Epidermal melanocyte (primary cell): ENCODE results near the gene CFDP1.
"Not testable (repeated sequence)": the region's sequence is repeated elsewhere in the genome, so short reads cannot be mapped to it uniquely, and the experiment has no call there.

Experiments used
- DNase-seq: peaks from one replicate; pipeline ENCODE4 v3.0.0; 2011; ENCODE audit warnings: low spot score; ENCODE audit not compliant: insufficient read length

CFDP1 gene

DNA sequence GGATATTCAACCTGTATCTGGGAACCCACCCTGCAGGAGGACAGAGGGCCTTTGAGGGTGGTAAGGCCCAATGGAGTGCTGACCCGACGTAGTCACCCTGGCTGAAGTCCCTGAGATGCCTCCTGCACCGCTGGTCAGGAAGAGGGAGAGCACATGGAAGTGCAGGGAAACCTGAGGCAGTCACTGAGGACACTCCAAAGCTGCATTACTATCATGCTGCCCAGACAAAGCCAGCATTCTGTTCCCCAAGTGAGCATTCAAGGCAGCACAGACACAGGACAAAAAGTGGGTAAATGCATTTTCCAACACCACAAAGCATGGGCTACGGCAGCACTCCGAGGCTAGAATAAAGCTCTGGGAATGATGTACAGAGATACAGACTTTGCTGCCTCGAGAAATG is 135.0 kb downstream of the CFDP1 start:
- no peak for DNase-seq

DNA sequence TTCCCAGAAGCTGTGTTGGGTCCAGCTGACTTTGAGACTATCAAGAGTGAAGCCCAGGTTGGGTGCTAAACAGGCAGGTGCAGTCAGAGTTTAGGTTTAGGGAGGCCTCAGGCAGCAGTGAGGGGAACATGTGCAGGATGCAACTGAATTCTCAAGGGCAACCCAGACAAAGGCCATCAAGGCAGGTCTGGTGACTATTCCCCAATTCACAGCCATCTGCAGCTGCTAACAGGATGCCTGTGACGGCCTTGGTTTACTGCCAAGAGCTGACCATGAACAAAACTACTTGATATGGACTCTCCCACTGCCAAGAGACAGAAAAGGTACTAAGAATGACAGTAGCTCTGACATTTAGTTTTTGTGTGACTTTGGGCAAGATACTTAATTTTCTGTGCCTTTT is 136.7 kb downstream of the CFDP1 start:
- no peak for DNase-seq

DNA sequence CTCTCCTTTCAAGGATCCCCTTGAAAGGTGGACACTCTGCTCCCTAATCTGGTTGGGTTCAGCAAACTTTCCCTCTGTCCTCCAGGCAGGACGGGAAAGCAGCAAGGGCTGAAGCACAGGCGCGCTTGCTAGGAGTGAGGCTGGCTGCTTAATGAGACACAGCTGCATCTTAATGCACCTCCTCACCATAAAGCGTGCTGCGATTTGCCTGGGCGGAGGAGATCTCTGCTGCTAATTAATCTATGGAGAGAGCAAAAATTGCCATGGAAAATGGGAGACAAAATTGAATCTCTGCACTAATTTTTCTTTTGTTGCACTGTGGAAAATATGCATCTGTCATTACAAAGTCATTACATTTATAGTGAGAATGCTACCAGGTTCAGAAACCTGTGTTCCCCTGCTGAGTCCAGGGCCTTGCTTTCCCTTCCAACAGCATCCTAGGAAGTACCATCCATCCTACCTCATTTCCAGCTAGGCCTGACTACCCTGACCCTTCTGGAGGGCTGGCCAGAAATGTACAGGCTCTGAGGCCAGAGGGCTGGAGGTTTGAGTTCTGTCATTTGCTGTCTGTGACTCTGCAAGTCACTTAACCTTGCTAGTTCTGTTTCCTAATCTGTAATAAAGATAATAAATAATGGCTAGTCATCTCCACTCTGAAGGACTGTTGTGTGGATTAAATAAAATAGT is 138.4 kb downstream of the CFDP1 start:
- no peak for DNase-seq

DNA sequence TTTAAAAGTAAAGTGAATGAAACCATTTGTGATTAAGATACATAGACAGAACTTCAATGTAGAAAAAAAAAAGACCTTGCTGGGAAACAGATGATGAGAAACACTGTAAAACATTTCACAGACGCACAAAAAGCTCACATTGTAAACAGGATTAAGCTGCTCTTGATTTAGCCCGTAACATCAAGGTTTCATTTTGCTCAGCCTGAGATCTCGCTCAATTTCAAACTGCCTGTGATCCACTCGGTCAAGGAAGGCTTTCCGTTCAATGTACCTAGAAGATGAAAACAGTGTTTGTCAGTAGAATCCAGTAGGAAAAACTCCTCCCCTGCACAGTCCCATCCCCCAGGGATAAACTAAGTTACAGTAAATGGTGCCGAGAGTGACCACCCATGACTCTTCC is 139.5 kb downstream of the CFDP1 start:
- DNase-seq, result no peak

DNA sequence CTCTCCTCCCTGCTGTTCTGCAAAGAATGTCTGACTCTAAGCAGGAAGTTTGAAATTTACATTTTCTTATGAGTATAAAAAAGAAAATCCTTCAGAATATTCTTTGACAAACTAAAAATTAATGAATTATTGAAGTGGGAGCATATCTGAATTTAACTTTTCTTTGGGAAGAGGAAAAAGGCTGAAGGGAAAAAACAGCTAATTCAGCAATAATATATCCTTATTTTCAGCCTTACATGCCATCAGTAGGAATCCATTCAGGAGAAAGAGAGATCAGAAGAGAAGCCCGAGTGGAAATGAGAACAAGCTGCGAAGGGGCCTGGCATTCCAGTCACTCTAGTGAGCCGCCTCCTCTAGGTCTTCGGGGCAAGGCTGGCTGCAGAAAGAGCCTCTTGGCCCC is 140.1 kb downstream of the CFDP1 start:
- no peak for DNase-seq

DNA sequence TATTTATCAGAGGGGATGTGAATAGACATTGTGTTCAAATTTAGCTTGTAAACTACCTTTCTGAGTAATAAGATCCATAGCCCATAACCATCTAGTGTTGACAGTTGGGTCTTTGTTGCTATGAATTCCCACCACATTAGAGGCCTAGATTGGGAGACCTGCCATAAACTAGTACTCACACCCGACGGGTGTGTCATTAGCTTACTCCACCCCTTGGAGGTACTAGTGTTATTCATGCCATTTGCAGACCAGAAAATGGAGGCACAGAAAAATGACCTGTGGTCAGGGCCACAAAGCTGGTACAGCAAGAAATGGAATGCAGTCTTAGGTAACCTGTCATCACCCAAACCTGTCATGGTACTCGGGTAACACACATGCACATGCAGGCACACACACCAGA is 140.6 kb downstream of the CFDP1 start:
- no peak for DNase-seq

DNA sequence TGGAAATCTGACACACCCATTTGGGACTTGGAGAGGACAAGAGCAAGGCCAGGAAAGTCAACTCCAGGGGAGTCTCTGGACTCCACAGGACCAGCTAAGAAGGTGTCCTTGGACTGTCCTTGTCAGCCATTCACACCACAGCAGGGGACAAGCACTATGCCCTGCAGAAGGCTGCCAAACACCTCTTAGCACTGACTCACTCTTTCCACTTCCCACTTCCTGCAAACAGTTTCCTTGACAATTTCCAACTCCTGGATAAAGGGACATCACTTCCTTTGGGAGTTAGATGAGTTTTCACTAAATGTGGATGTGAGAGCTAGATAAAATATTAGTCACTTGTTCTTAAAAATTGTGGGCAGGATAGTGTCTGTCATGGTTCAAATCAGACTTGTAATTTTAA is 144.1 kb downstream of the CFDP1 start:
- no peak for DNase-seq

DNA sequence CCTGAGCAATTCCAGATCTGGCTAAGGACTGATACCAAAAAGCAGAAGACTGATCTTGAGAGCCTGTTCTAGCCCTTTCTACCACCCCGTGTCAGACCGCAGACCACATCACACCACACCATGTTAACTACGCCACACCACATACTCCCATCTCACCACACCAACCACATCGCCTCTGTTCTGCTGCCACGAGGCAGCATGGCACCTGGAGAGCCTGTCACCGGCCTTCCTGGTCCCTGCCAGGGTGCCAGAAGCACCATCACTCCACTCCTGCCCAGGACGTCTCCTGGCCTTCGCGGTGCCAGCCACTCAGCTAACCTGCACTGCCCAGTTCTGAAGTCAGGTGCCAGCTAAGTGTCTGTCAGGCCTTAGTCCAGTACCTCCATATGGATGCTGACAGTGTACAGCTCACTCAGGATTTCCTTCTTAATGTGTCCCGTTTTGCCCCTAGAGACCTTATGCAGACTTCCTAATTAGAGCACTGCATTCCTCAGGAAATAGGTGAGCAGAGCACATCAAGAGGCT is 144.6 kb downstream of the CFDP1 start:
- no peak for DNase-seq

DNA sequence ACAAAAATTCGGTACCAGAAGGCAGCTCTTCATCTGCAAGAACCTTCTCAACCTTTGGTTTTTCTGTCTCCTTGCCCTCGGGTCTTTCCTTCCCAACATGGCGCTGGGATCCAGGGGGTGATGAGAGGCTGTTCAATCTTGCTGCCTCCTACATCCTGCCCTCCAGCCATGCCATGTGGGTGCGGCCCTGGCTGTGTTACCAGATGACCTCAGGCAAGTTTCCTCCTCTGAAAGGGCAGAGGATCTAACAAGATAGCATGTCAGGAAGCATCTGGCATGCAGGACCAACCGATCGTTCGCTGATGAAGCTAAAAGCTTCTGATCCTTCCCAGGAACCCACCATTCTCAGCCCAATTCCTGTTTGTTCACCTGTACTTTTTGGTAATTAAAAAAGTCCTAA is 145.1 kb downstream of the CFDP1 start:
- DNase-seq, result no peak

DNA sequence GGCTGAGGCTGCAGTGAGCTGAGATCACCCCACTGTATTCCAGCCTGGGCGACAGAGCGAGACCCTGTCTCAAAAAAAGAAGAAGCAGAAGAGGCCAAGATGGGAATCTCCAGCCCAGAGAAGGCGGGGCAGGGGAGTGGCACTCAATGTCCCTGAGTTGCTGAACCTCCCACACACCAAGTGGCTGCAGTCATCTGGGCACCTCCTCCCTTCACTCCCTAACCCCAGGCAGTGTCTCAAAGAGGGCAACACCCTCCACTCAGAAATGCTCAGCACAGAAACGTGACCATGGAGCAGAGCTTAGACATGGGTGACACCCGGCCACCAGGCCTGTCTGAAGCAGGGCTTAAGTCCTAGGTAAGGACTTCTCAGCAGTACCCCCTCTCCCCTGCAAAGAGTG is 145.6 kb downstream of the CFDP1 start:
- DNase-seq, result no peak

DNA sequence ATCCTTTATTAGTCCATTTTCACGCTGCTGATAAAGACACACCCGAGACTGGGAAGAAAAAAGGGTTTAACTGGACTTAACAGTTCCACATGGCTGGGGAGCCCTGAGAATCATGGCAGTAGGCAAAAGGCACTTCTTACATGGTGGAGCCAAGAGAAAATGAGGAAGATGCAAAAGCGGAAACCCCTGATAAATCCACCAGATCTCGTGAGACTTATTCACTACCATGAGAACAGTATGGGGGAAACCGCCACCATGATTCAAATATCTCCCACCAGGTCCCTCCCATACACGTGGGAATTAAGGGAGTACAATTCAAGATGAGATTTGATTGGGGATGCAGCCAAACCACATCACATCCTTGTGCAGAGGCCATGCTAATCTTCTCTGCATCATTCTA is 146.9 kb downstream of the CFDP1 start:
- no peak for DNase-seq

DNA sequence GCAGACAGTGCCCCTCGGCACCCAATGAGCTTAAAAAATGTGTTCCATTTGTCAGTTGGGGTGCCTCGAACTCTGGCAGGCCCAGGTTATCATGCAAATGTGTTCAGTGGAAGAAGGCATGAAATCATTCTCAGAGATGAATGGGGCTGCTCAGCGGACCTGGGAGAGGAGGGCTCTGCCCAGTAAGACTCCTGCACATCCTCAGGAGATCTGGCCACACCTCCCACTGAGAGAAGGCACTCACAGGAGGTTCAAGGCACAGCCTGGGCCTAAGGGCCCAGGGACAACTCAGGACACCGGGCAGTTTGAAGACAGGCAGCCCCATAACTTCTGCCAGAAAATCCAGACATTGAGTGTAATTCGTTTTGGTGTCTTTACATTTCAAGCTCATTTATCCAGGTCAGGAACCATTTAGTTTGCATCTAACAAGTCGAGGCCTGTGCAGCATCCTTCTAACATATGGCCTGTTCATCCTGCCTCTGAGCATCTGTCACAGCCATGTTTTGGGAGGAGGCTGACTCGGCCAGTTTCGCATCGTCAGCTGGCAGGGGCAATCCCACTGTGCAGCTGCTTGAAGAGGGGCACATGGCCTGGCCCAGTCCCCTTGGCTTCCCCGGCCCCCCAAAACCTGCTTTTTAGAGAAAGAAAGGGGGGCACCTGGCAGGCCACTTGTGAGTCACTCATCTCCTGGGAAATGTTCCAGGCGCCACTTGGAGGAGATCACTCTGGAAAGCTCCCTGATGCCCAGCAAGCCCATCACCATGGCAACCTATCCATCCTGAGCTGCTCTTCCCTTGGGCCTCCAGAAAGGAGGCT is 150.6 kb downstream of the CFDP1 start:
- no peak for DNase-seq

DNA sequence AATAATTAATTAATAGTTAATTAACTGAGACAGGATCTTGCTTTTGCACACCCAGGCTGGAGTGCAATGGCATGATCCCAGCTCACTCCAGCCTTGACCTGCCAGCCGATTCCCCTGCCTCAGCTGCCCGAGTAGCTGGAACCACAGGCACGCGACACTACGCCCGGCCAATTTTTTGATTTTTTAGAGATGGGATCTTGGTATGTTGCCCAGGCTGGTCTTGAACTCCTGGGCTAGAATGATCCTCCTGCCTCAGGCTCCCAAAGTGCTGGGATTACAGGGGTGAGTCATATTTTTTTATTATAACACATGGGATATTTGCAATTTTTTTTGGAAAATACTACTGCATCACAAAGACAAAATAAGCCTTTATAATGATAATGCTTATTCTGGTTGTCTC is 151.5 kb downstream of the CFDP1 start:
- no peak for DNase-seq

DNA sequence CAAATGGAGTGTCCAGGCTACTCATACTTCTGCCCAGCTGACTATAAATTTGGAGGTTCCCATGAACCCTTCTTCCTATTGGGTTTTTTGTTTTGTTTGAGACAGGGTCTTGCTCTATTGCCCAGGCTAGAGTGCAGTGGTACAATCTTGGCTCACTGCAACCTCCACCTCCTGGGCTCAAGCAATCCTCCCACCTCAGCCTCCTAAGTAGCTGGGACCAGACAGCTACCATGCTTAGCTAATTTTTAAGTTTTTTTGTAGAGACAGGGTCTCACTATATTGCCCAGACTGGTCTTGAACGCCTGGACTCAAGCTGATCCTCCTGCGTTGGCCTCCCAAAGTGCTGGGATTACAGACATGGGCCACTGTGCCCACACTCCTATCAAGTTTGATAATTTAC is 152.3 kb downstream of the CFDP1 start:
- not testable (repeated sequence) for DNase-seq

DNA sequence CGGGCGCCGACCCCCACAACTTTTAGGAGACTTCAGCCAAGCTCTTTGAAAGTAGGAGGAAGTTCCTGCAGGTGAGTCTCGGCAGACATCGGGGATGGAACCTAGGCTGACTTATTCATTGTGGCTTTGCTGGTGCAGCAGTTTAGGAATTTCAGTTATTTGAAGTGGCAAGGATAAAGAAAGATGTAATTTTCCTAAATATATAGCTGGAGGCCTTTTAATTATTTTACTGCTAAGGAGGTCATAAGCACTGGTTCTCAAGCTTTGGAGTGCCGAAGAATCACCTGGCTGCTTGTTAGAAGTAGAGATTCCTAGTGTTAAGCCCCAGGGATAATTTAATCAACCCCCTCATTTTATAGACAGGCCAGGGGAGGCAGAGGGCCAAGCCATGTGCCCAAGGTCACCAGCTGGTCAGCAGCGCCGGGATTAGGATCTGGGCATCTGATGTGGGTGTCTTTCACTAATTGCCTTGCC is 152.9 kb downstream of the CFDP1 start:
- DNase-seq, result no peak

DNA sequence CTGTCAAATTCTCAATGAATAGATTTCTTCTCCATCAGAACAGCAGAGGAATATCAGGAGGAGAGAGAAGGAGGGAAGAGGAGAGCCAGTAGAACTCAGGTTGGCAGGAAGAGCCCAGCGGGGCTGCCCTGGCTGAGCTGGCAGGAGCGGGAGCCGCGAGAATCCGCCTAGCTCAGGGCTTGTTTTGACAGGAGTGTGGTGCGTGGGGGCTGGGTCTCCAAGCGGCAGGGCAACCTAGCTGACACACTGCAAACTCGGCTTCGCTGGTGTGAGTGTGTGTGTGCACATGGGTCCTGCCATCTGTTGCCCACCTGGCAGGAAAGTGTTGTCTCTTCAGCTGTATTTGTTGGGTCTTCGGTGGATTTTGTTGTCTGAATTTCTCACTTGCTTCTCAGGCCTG is 154.0 kb downstream of the CFDP1 start:
- DNase-seq, result no peak

DNA sequence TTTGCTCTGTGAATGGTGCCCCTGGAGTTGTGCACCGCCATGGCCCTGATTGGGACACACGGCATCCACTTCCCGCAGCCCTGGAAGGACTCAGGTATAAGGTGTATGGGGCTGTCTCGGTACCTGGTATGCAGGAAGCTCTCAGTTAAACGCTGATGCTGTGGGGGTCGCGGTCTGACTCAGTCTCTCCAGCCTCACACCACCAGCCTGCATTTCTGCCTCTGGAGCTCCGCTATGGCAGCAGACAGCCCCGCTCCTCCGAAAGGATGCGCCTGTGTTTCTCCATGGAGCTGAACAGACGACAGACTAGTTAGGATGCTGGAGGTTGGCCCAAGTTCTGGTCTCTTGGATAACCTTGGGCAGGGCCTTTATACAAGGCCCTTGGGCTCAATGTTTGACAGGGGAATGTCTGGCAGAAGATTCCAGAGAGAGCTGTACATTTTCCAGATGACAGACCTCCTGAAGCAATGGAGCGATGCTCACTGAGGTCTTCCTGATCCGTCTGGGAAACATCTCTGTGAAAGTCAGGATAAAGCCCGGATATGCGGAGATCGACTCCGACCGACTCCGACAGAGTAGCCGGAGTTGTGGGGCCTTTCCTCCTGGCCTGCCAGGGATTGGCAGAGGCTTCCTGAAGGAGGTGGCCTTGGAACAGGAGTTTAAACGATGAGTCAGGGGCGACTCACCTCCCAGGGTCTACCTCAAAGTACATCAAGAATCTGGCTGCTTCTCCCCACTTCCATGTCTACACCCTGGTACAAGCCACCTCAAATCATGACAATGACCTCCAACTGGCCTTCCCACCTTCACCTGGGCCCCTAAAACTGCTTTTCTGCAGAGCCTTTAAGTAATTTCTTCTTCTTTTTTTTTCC is 160.0 kb downstream of the CFDP1 start:
- peak; percentile 13 for DNase-seq

DNA sequence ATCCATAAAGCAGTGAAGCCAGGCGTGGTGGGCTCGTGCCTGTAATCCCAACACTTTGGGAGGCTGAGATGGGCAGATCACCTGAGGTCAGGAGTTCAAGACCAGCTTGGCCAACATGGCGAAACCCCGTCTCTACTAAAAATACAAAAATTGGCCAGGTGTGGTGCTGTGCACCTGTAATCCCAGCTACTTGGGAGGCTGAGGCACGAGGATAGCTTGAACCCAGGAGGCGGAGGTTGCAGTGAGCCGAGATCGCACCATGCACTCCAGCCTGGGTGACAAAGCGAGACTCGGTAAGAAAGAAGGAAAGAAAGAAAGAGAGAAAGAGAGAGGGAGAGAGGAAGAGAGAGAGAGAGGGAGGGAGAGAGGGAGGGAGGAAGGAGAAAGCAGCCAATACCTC is 160.7 kb downstream of the CFDP1 start:
- not testable (repeated sequence) for DNase-seq

DNA sequence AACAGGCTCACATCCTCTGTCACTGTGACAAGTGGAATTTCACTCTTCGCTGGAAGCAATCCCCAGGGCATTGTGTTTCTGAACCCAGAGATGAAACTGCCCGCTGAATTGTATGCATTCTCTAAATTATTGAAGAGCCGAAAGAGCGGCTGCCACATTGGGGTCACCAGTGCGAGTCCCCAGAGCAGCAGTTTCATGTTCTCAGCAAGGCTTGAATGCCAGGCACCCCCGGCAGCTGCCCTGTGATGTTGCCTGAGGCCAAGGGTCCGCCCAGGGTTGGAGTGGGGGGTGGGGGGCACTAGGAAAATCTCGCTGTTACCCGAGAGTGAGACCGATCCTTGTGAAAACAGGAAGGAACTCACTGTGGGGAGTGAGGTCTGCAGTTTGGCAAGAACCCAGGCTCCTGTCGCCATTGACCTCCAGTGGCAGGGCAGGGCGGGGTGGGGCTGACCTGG is 161.2 kb downstream of the CFDP1 start:
- DNase-seq, result peak; percentile 13

DNA sequence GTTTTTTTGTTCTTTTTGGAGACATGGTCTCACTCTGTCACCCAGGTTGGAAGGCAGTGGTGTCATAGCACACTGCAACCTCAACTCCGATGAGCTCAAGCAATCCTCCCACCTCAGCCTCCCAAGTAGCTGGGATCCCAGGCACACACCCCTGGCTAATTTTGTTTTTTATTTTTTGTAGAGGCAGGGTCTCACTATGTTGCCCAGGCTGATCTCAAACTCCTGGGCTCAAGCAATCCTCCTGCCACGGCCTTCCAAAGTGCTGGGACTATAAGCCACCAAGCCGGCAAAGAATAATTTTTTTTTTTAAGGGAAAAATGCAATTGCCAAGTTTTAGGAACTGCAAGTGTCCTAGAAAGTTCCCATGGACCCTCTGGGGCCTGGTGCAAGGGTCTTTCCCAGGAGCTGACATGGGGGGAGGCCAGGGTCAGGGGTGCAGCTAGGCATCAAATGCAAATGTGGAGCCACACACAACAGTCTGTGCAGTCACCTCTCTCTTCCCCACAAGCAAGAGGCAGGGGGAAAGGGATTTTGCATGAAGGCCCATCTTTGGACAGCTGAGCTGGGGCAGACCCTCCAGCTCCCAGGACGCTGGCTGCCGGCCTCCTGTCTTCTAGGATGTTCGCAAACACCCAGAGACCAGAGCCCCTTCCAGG is 161.7 kb downstream of the CFDP1 start:
- no peak for DNase-seq

DNA sequence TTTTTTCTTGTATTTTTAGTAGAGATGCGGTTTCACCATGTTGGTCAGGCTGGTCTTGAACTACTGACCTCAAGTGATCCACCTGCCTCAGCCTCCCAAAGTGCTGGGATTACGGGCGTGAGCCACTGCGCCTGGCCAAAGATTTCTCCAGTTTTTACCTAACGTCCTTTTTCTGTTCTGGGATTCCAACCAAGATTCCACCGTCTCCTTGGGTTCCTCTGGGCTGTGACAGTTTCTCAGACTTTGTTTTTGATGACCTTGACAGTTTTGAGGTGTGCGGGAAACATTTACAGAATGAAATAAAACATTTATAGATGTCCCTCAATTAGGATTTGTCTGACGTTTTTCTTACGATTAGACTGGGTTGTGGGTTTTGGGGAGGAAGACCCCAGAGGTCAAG is 163.9 kb downstream of the CFDP1 start:
- not testable (repeated sequence) for DNase-seq
